HG02943 (cell line): ENCODE measurements around the gene NMRAL1.

Experiments
- ATAC-seq: cut with Tn5 transposase; IDR thresholded peaks from one replicate; pipeline ENCODE4 v1.9.1; 2021; ENCODE audit warnings: mild to moderate bottlenecking, low read depth, moderate library complexity; ENCODE audit not compliant: unreplicated experiment

The NMRAL1 gene

GRCh38 chr16:4468972-4469371, 5.5 kb downstream of the NMRAL1 start:
- ATAC-seq = no peak

- no peak for ATAC-seq
These were observed 6.5 kb downstream of the NMRAL1 start for GRCh38 chr16:4467916-4468315.

GRCh38 chr16:4465977-4466779, 8.2 kb downstream of the NMRAL1 start:
- no peak for ATAC-seq

GRCh38 chr16:4463522-4464163, 10.8 kb downstream of the NMRAL1 start:
- no peak for ATAC-seq

- ATAC-seq = no peak
These were observed 13.0 kb downstream of the NMRAL1 start for GRCh38 chr16:4461250-4462085.

- no peak for ATAC-seq
These were observed 13.5 kb downstream of the NMRAL1 start for GRCh38 chr16:4460936-4461249.

GRCh38 chr16:4455951-4456350, 18.5 kb downstream of the NMRAL1 start:
- ATAC-seq = no peak

GRCh38 chr16:4455081-4455480, 19.3 kb downstream of the NMRAL1 start:
- no peak for ATAC-seq

GRCh38 chr16:4454623-4455022, 19.8 kb downstream of the NMRAL1 start:
- ATAC-seq = no peak

- no peak for ATAC-seq
These were observed 21.8 kb downstream of the NMRAL1 start for GRCh38 chr16:4452674-4453073.

- ATAC-seq = no peak
These were observed 23.4 kb downstream of the NMRAL1 start for GRCh38 chr16:4450931-4451519.

- no peak for ATAC-seq
These were observed 24.0 kb downstream of the NMRAL1 start for GRCh38 chr16:4450430-4450829.

GRCh38 chr16:4443986-4444385, 30.4 kb downstream of the NMRAL1 start:
- ATAC-seq = no peak

GRCh38 chr16:4443271-4443670, 31.2 kb downstream of the NMRAL1 start:
- ATAC-seq = no peak

- ATAC-seq = no peak
These were observed 32.1 kb downstream of the NMRAL1 start for GRCh38 chr16:4442371-4442770.

GRCh38 chr16:4437366-4437765, 37.1 kb downstream of the NMRAL1 start:
- no peak for ATAC-seq

GRCh38 chr16:4435337-4436067, 38.9 kb downstream of the NMRAL1 start:
- no peak for ATAC-seq

- no peak for ATAC-seq
These were observed 40.3 kb downstream of the NMRAL1 start for GRCh38 chr16:4433914-4434787.

GRCh38 chr16:4433228-4433627, 41.2 kb downstream of the NMRAL1 start:
- no peak for ATAC-seq
